IPS DF 4.7 (cell line): Measurements from ENCODE around the gene RPL26.
"Not testable (repeated sequence)": the region's sequence is repeated elsewhere in the genome, so short reads cannot be mapped to it uniquely, and the experiment has no call there.

Source experiments
- DNase-seq: peaks from one replicate; pipeline ENCODE4 v3.0.0-alpha.2; 2013; ENCODE audit warnings: low spot score; ENCODE audit errors: extremely low read depth

RPL26 gene

GRCh38 chr17:8394497-8394896 lies 11.5 kb upstream of the RPL26 start:
- DNase-seq = not testable (repeated sequence)

GRCh38 chr17:8393470-8394231 lies 10.7 kb upstream of the RPL26 start:
- DNase-seq = no peak

- no peak for DNase-seq
Observed at GRCh38 chr17:8392674-8393469, 9.9 kb upstream of the RPL26 start.

- no peak for DNase-seq
Observed at GRCh38 chr17:8392274-8392673, 9.3 kb upstream of the RPL26 start.

- DNase-seq = no peak
Observed at GRCh38 chr17:8391711-8392110, 8.7 kb upstream of the RPL26 start.

GRCh38 chr17:8387914-8388651 lies 5.1 kb upstream of the RPL26 start:
- no peak for DNase-seq

GRCh38 chr17:8386841-8387240 lies 3.8 kb upstream of the RPL26 start:
- DNase-seq = no peak

GRCh38 chr17:8384801-8385378 lies 1.9 kb upstream of the RPL26 start:
- DNase-seq = no peak

GRCh38 chr17:8382880-8383142 lies 182 bp downstream of the RPL26 start:
- DNase-seq = no peak

- no peak for DNase-seq
Observed at GRCh38 chr17:8382052-8382879, 727 bp downstream of the RPL26 start.

- no peak for DNase-seq
Observed at GRCh38 chr17:8380049-8380448, 2.9 kb downstream of the RPL26 start.

GRCh38 chr17:8378117-8378516 lies 4.9 kb downstream of the RPL26 start:
- not testable (repeated sequence) for DNase-seq

- DNase-seq = no peak
Observed at GRCh38 chr17:8377422-8377821, 5.6 kb downstream of the RPL26 start.

- peak; percentile 80 for DNase-seq
Observed at GRCh38 chr17:8376271-8377067, 6.5 kb downstream of the RPL26 start, which contains the start of gene KRABD2. KRABD2 (minus strand) TSS chr17:8376704.

GRCh38 chr17:8375738-8376259 lies 7.2 kb downstream of the RPL26 start:
- no peak for DNase-seq

GRCh38 chr17:8373856-8374255 lies 9.1 kb downstream of the RPL26 start:
- DNase-seq = not testable (repeated sequence)

GRCh38 chr17:8372422-8372821 lies 10.6 kb downstream of the RPL26 start:
- DNase-seq = no peak

- no peak for DNase-seq
Observed at GRCh38 chr17:8371786-8372185, 11.2 kb downstream of the RPL26 start.

- no peak for DNase-seq
Observed at GRCh38 chr17:8369944-8370343, 13.0 kb downstream of the RPL26 start.

- no peak for DNase-seq
Observed at GRCh38 chr17:8368193-8368592, 14.8 kb downstream of the RPL26 start.
